WTC11 (cell line): ENCODE data around the gene AURKB. TPM values are rescaled to one million over a fixed set of nuclear protein-coding genes. Genes with fewer than 3 reads are reported as not detected.

ENCODE experiments used
- ATAC-seq: fragments of 200-7000 bp; cut with Tn5 transposase; 2 replicates; pipeline ENCODE4 v1.10.0; 2021; ENCODE audit warnings: mild to moderate bottlenecking, moderate library complexity
- CTCF ChIA-PET: fragments of 300-600 bp; sonication (Branson Sonifier 250); formaldehyde crosslinking; loops from one replicate; lab custom pipeline; 2021; ENCODE audit warnings: antibody characterized with exemption; lab: Charles Lee
- POLR2A ChIA-PET: fragments of 350-600 bp; sonication (Branson Sonifier 250); formaldehyde crosslinking; loops from one replicate; lab custom pipeline; 2021; ENCODE audit warnings: antibody characterized with exemption; lab: Charles Lee
- DNase-seq: peaks from one replicate; pipeline ENCODE4 v3.0.0; 2021; ENCODE audit warnings: low spot score
- H3K27ac Mint-ChIP-seq: 2 replicates; pipeline ENCODE4 v1.8.0; 2021; ENCODE audit warnings: mixed read lengths
- H3K27me3 Mint-ChIP-seq: 2 replicates; pipeline ENCODE4 v1.8.0; 2021; ENCODE audit warnings: low read depth, mild to moderate bottlenecking, moderate library complexity, mixed read lengths
- H3K36me3 Mint-ChIP-seq: 2 replicates; pipeline ENCODE4 v1.8.0; 2021; ENCODE audit warnings: mixed read lengths
- H3K4me1 Mint-ChIP-seq: 2 replicates; pipeline ENCODE4 v1.8.0; 2022; ENCODE audit warnings: mixed read lengths
- H3K4me3 Mint-ChIP-seq: 2 replicates; pipeline ENCODE4 v1.8.0; 2021; ENCODE audit warnings: mild to moderate bottlenecking, moderate library complexity, mixed read lengths
- H3K9me3 Mint-ChIP-seq: 2 replicates; pipeline ENCODE4 v1.8.0; 2021; ENCODE audit warnings: mixed read lengths
- ATF1 ChIP-seq: sonication (generic); formaldehyde crosslinking; IDR thresholded peaks from 2 replicates; pipeline ENCODE4 v1.8.1; 2023; ENCODE audit warnings: mild to moderate bottlenecking, moderate library complexity, missing genetic modification reagents
- CREB1 ChIP-seq: sonication (generic); formaldehyde crosslinking; IDR thresholded peaks from 2 replicates; pipeline ENCODE4 v1.8.0; 2023; ENCODE audit warnings: mild to moderate bottlenecking, missing genetic modification reagents
- ERG ChIP-seq: fragments of 250-450 bp; sonication (Bioruptor Pico); IDR thresholded peaks from 2 replicates; pipeline ENCODE4 v1.8.0; 2021; ENCODE audit warnings: mild to moderate bottlenecking
- FOXP4 ChIP-seq: sonication (generic); formaldehyde crosslinking; IDR thresholded peaks from 2 replicates; pipeline ENCODE4 v1.8.0; 2022; ENCODE audit warnings: mild to moderate bottlenecking, missing genetic modification reagents
- GABPB1 ChIP-seq: sonication (generic); formaldehyde crosslinking; IDR thresholded peaks from 2 replicates; pipeline ENCODE4 v1.8.1; 2023; ENCODE audit warnings: mild to moderate bottlenecking, missing genetic modification reagents
- GTF2I ChIP-seq: fragments of 250-450 bp; sonication (Bioruptor Pico); conservative IDR thresholded peaks from 2 replicates; pipeline ENCODE4 v1.4.0; 2021; ENCODE audit warnings: mild to moderate bottlenecking
- NFE2L1 ChIP-seq: sonication (generic); formaldehyde crosslinking; IDR thresholded peaks from 2 replicates; pipeline ENCODE4 v1.8.1; 2023; ENCODE audit warnings: missing genetic modification reagents
- NR3C1 ChIP-seq: sonication (generic); formaldehyde crosslinking; conservative IDR thresholded peaks from 2 replicates; pipeline ENCODE4 v1.8.1; 2023; ENCODE audit warnings: low read depth, mild to moderate bottlenecking, missing genetic modification reagents
- ZNF263 ChIP-seq: sonication (generic); formaldehyde crosslinking; IDR thresholded peaks from 2 replicates; pipeline ENCODE4 v1.8.1; 2022; ENCODE audit warnings: low read depth, mild to moderate bottlenecking, moderate library complexity, missing genetic modification reagents
- ZNF416 ChIP-seq: fragments of 250-450 bp; sonication (Bioruptor Pico); IDR thresholded peaks from 2 replicates; pipeline ENCODE4 v1.9.0; 2021; ENCODE audit warnings: mild to moderate bottlenecking, inconsistent platforms
- ZNF423 ChIP-seq: fragments of 250-450 bp; sonication (Bioruptor Pico); IDR thresholded peaks from 2 replicates; pipeline ENCODE4 v2.1.2; 2022; ENCODE audit warnings: mild to moderate bottlenecking, moderate library complexity
- ZNF671 ChIP-seq: fragments of 250-450 bp; sonication (Bioruptor Pico); IDR thresholded peaks from 2 replicates; pipeline ENCODE4 v1.8.0; 2021; ENCODE audit warnings: mild to moderate bottlenecking
- total RNA-seq: library from RNA; stranded (reverse); gene quantifications from 3 replicates; pipeline ENCODE4 v1.2.3, GENCODE V29; 2021
- TF ChIP-seq, protein P1 (sequence below): fragments of 250-450 bp; sonication (Bioruptor Pico); IDR thresholded peaks from 2 replicates; pipeline ENCODE4 v1.9.0; 2021; ENCODE audit warnings: mild to moderate bottlenecking
- TF ChIP-seq, protein P2 (sequence below): sonication (generic); formaldehyde crosslinking; IDR thresholded peaks from 2 replicates; pipeline ENCODE4 v1.8.1; 2023; ENCODE audit warnings: mild to moderate bottlenecking, missing genetic modification reagents, moderate library complexity
- TF ChIP-seq, protein P3 (sequence below): sonication (generic); formaldehyde crosslinking; IDR thresholded peaks from 2 replicates; pipeline ENCODE4 v1.8.0; 2023; ENCODE audit warnings: mild to moderate bottlenecking, missing genetic modification reagents

The AURKB gene
- total RNA-seq, 1 experiment from 2014 or later, result 215 TPM

DNA sequence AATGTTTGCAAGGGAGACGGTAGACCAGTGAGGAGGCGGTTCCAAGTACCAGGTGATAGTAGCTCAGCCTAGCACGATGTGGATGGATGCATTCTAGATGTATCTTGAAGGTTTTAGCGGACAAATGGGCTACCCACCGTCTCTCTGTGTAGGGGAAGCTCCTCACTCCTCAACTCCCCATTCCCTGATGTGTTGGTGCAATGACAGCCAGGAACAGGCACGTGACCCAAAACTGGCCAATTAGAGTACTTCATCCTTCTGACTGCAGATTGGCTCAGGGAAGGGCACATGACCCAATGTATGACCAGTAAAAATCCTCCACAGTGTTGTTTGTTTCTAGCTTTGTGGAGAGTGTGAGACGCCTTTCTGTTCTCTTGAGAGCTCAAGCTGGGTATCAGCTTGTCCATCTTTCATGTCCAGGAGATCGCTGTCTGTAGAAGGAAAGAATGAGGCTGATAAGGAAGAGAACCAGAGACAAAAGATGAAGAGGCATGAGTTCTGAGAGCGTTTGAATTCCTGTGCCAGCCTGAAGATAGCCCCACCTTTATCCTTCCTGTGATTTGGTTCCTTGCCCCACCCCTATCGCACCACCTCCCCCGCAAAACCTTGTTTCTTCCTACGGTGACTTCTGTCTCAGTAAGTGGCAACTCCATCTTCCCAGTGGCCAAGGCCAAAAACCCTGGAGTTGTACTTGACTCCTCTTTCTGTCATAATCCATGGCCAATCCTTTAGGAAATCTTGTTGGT is 18.1 kb downstream of the AURKB start (continued):
- TF ChIP-seq ERG, result no peak
- TF ChIP-seq, all 79 proteins: peak for 6

- no peaks in the 10 kb centered on the region for H3K36me3 Mint-ChIP-seq
- no peaks in the 10 kb centered on the region; the same call in 1 of the 2 replicates for H3K27me3 Mint-ChIP-seq
- ATAC-seq (no peak), DNase-seq (no peak)
- TF ChIP-seq ZNF263 (CRISPR knock-in tag), result no peak
- TF ChIP-seq NR3C1 (CRISPR knock-in tag), result no peak
- TF ChIP-seq, protein P1, sequence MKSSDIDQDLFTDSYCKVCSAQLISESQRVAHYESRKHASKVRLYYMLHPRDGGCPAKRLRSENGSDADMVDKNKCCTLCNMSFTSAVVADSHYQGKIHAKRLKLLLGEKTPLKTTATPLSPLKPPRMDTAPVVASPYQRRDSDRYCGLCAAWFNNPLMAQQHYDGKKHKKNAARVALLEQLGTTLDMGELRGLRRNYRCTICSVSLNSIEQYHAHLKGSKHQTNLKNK, result no peak
- TF ChIP-seq ATF1 (CRISPR knock-in tag), result no peak
- TF ChIP-seq, protein P2, sequence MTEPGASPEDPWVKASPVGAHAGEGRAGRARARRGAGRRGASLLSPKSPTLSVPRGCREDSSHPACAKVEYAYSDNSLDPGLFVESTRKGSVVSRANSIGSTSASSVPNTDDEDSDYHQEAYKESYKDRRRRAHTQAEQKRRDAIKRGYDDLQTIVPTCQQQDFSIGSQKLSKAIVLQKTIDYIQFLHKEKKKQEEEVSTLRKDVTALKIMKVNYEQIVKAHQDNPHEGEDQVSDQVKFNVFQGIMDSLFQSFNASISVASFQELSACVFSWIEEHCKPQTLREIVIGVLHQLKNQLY, result no peak
- no peak for TF ChIP-seq ZNF423 (CRISPR knock-in tag)
- TF ChIP-seq ZNF416 (CRISPR knock-in tag), result no peak
- no peak for TF ChIP-seq NFE2L1 (CRISPR knock-in tag)
- TF ChIP-seq GTF2I (CRISPR knock-in tag), result no peak
- no peak for TF ChIP-seq CREB1
- TF ChIP-seq ZNF671 (CRISPR knock-in tag), result no peak
- TF ChIP-seq GABPB1 (CRISPR knock-in tag), result no peak
- TF ChIP-seq ERG, result no peak
- TF ChIP-seq FOXP4 (CRISPR knock-in tag), result no peak
- TF ChIP-seq, protein P3, sequence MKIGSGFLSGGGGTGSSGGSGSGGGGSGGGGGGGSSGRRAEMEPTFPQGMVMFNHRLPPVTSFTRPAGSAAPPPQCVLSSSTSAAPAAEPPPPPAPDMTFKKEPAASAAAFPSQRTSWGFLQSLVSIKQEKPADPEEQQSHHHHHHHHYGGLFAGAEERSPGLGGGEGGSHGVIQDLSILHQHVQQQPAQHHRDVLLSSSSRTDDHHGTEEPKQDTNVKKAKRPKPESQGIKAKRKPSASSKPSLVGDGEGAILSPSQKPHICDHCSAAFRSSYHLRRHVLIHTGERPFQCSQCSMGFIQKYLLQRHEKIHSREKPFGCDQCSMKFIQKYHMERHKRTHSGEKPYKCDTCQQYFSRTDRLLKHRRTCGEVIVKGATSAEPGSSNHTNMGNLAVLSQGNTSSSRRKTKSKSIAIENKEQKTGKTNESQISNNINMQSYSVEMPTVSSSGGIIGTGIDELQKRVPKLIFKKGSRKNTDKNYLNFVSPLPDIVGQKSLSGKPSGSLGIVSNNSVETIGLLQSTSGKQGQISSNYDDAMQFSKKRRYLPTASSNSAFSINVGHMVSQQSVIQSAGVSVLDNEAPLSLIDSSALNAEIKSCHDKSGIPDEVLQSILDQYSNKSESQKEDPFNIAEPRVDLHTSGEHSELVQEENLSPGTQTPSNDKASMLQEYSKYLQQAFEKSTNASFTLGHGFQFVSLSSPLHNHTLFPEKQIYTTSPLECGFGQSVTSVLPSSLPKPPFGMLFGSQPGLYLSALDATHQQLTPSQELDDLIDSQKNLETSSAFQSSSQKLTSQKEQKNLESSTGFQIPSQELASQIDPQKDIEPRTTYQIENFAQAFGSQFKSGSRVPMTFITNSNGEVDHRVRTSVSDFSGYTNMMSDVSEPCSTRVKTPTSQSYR (CRISPR knock-in tag), result no peak
- POLR2A ChIA-PET, result interaction anchor here (0.6 to 2.3 kb wide), 7 partner anchors 19 to 105 kb away, joined by 3 to 16 read pairs (median 5); partner anchors contain the start of genes AURKB, HES7 and SLC25A35
- peak overlapping the region; percentile 78 for H3K27ac Mint-ChIP-seq
- no peak overlapping the region for H3K4me3 Mint-ChIP-seq
- no peaks in the 10 kb centered on the region for H3K9me3 Mint-ChIP-seq
- CTCF ChIA-PET, result interaction anchor here (0.6 to 2.0 kb wide), 16 partner anchors 20 to 600 kb away, joined by 3 to 5 read pairs (median 3); partner anchors contain the start of genes AURKB, CTC1 and SLC25A35
- H3K4me1 Mint-ChIP-seq, result peaks cover 7% of the 10 kb centered on the region
Measured at GRCh38 chr17:8190506-8190905, 19.9 kb downstream of the AURKB start.
